Heart left ventricle (tissue), 13 donors: ENCODE measurements around the gene DLGAP1.

ENCODE experiments used
- POLR2A ChIP-seq, 2 donors: fragments of 450-650 bp; IDR thresholded peaks; one replicate each; pipeline ENCODE4 v1.6.1; 2017; ENCODE audit warnings: antibody characterized with exemption in 2 of 2, mild to moderate bottlenecking in 2 of 2, moderate library complexity in 2 of 2
- TF ChIP-seq, protein P1 (sequence below), 12 donors: fragments of 200-600 bp; sonication (generic) in 4 of 12; IDR thresholded peaks; one replicate each; pipeline versions ENCODE4 v1.5.0 to v1.8.0; 2018 to 2022; ENCODE audit warnings: antibody characterized with exemption in 12 of 12, mild to moderate bottlenecking in 5 of 12
- donor health status: ischemic (EF 13 %, LVEDD 7.1; RV severe dilation, severe dysfunction).
- donor health status: DM: no; HTN: yes; CAD: no.
- donor health status: DM: no; HTN: no; CAD: no.
- donor health status: ischemic (EF 25% LVEDD 6.9; RV normal size, moderate dysfunction).
- donor health status: ischemic (EF 25% LVEDD 5.7; RV mildly dilated, moderate dysfunction).
- donor health status: ischemic (EF 35%, LVEDD 5.7; RV mildly dilated, moderate dysfunction).
- donor health status: nonischemic (EF 11% LVEDD 7.7; RV severe dilation, severe dysfunction).
- donor health status: DM: yes; HTN: yes; CAD: no.
- donor health status: PGD.
- donor health status: ischemic (EF 29% LVEDD 5.4; RV normal size, mild dysfunction).
- donor health status: nonischemic (EF 23%, LVEDD 6.1; RV moderate dilation, normal function).

- TF ChIP-seq, protein P1, sequence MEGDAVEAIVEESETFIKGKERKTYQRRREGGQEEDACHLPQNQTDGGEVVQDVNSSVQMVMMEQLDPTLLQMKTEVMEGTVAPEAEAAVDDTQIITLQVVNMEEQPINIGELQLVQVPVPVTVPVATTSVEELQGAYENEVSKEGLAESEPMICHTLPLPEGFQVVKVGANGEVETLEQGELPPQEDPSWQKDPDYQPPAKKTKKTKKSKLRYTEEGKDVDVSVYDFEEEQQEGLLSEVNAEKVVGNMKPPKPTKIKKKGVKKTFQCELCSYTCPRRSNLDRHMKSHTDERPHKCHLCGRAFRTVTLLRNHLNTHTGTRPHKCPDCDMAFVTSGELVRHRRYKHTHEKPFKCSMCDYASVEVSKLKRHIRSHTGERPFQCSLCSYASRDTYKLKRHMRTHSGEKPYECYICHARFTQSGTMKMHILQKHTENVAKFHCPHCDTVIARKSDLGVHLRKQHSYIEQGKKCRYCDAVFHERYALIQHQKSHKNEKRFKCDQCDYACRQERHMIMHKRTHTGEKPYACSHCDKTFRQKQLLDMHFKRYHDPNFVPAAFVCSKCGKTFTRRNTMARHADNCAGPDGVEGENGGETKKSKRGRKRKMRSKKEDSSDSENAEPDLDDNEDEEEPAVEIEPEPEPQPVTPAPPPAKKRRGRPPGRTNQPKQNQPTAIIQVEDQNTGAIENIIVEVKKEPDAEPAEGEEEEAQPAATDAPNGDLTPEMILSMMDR (IDR thresholded peaks at IDR 0.05): no peak
- no peak for TF ChIP-seq POLR2A (IDR thresholded peaks at IDR 0.05)
Observed at GRCh38 chr18:4358618-4359017, 96.5 kb downstream of the DLGAP1 start.
